WTC11 (cell line): ENCODE data around the gene GPX4. TPM values are rescaled to one million over a fixed set of nuclear protein-coding genes. Genes with fewer than 3 reads are reported as not detected.

Source experiments
- ATAC-seq: fragments of 200-7000 bp; cut with Tn5 transposase; 2 replicates; pipeline ENCODE4 v1.10.0; 2021; ENCODE audit warnings: mild to moderate bottlenecking, moderate library complexity
- CTCF ChIA-PET: fragments of 300-600 bp; sonication (Branson Sonifier 250); formaldehyde crosslinking; loops from one replicate; lab custom pipeline; 2021; ENCODE audit warnings: antibody characterized with exemption; lab: Charles Lee
- POLR2A ChIA-PET: fragments of 350-600 bp; sonication (Branson Sonifier 250); formaldehyde crosslinking; loops from one replicate; lab custom pipeline; 2021; ENCODE audit warnings: antibody characterized with exemption; lab: Charles Lee
- DNase-seq: peaks from one replicate; pipeline ENCODE4 v3.0.0; 2021; ENCODE audit warnings: low spot score
- H3K27ac Mint-ChIP-seq: 2 replicates; pipeline ENCODE4 v1.8.0; 2021; ENCODE audit warnings: mixed read lengths
- H3K27me3 Mint-ChIP-seq: 2 replicates; pipeline ENCODE4 v1.8.0; 2021; ENCODE audit warnings: low read depth, mild to moderate bottlenecking, moderate library complexity, mixed read lengths
- H3K36me3 Mint-ChIP-seq: 2 replicates; pipeline ENCODE4 v1.8.0; 2021; ENCODE audit warnings: mixed read lengths
- H3K4me1 Mint-ChIP-seq: 2 replicates; pipeline ENCODE4 v1.8.0; 2022; ENCODE audit warnings: mixed read lengths
- H3K4me3 Mint-ChIP-seq: 2 replicates; pipeline ENCODE4 v1.8.0; 2021; ENCODE audit warnings: mild to moderate bottlenecking, moderate library complexity, mixed read lengths
- H3K9me3 Mint-ChIP-seq: 2 replicates; pipeline ENCODE4 v1.8.0; 2021; ENCODE audit warnings: mixed read lengths
- ARID4B ChIP-seq: sonication (generic); formaldehyde crosslinking; IDR thresholded peaks from 2 replicates; pipeline ENCODE4 v1.8.0; 2023; ENCODE audit warnings: missing genetic modification reagents, mild to moderate bottlenecking, borderline replicate concordance
- E2F4 ChIP-seq: sonication (generic); formaldehyde crosslinking; IDR thresholded peaks from 2 replicates; pipeline ENCODE4 v1.8.1; 2022; ENCODE audit warnings: low read depth, mild to moderate bottlenecking, moderate library complexity, missing genetic modification reagents, borderline replicate concordance
- E2F5 ChIP-seq: sonication (generic); formaldehyde crosslinking; IDR thresholded peaks from 2 replicates; pipeline ENCODE4 v1.8.1; 2022; ENCODE audit warnings: mild to moderate bottlenecking, moderate library complexity, missing genetic modification reagents
- GABPB1 ChIP-seq: sonication (generic); formaldehyde crosslinking; IDR thresholded peaks from 2 replicates; pipeline ENCODE4 v1.8.1; 2023; ENCODE audit warnings: mild to moderate bottlenecking, missing genetic modification reagents
- KAT7 ChIP-seq: sonication (generic); formaldehyde crosslinking; IDR thresholded peaks from 2 replicates; pipeline ENCODE4 v1.8.1; 2023; ENCODE audit warnings: missing genetic modification reagents, mild to moderate bottlenecking, borderline replicate concordance
- MLX ChIP-seq: sonication (generic); formaldehyde crosslinking; IDR thresholded peaks from 2 replicates; pipeline ENCODE4 v1.8.1; 2023; ENCODE audit warnings: mild to moderate bottlenecking, missing genetic modification reagents, moderate library complexity
- MXD4 ChIP-seq: fragments of 250-450 bp; sonication (Bioruptor Pico); IDR thresholded peaks from 2 replicates; pipeline ENCODE4 v1.8.0; 2021; ENCODE audit warnings: mild to moderate bottlenecking, moderate library complexity, borderline replicate concordance
- NR3C1 ChIP-seq: sonication (generic); formaldehyde crosslinking; conservative IDR thresholded peaks from 2 replicates; pipeline ENCODE4 v1.8.1; 2023; ENCODE audit warnings: low read depth, mild to moderate bottlenecking, missing genetic modification reagents
- RELA ChIP-seq: sonication (generic); formaldehyde crosslinking; IDR thresholded peaks from 2 replicates; pipeline ENCODE4 v1.8.1; 2022; ENCODE audit warnings: missing genetic modification reagents, mild to moderate bottlenecking, borderline replicate concordance
- ZMAT4 ChIP-seq: fragments of 250-450 bp; sonication (Bioruptor Pico); IDR thresholded peaks from 2 replicates; pipeline ENCODE4 v1.9.0; 2021; ENCODE audit warnings: mild to moderate bottlenecking
- ZNF512 ChIP-seq: sonication (generic); formaldehyde crosslinking; IDR thresholded peaks from 2 replicates; pipeline ENCODE4 v1.8.1; 2022; ENCODE audit warnings: missing genetic modification reagents, borderline replicate concordance
- ZNF671 ChIP-seq: fragments of 250-450 bp; sonication (Bioruptor Pico); IDR thresholded peaks from 2 replicates; pipeline ENCODE4 v1.8.0; 2021; ENCODE audit warnings: mild to moderate bottlenecking
- total RNA-seq: library from RNA; stranded (reverse); gene quantifications from 3 replicates; pipeline ENCODE4 v1.2.3, GENCODE V29; 2021
- TF ChIP-seq, protein P1 (sequence below): sonication (generic); formaldehyde crosslinking; IDR thresholded peaks from 2 replicates; pipeline ENCODE4 v1.8.1; 2023; ENCODE audit warnings: mild to moderate bottlenecking, missing genetic modification reagents
- TF ChIP-seq, protein P2 (sequence below): sonication (generic); formaldehyde crosslinking; IDR thresholded peaks from 2 replicates; pipeline ENCODE4 v1.8.0; 2022; ENCODE audit warnings: mild to moderate bottlenecking, missing genetic modification reagents

The GPX4 gene
- total RNA-seq, 1 experiment from 2014 or later, result 363 TPM

DNA sequence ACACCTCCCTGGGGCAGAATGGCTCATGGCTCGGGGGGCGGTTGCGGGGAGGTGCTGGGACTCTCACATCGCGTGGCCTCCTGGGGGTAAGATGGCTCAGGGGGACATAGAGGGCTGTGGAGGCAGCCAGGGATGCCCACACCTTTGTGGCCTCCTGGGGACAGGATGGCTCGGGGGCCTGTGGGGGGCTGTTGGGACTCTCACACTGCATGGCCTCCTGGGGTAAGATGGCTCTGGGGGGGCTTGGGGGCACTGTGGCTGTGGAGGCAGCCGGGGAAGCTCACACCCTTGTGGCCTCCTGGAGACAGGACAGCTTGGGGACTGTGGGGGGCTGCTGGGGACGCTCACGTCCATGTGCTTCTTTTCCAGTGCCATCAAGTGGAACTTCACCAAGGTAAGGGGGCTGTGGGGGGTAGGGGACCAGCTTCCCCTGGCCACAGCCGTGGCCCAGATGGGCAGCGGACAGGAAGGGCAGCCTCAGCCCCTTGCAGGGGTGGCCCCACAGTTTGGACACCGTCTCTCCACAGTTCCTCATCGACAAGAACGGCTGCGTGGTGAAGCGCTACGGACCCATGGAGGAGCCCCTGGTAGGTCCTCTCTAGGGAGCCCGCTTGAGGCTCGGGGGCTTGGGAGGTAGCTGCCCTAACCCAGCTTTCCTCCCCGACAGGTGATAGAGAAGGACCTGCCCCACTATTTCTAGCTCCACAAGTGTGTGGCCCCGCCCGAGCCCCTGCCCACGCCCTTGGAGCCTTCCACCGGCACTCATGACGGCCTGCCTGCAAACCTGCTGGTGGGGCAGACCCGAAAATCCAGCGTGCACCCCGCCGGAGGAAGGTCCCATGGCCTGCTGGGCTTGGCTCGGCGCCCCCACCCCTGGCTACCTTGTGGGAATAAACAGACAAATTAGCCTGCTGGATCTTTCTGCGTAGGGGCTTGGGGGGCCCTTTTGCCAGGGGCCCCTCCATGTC, 2.4 kb downstream of the GPX4 start:
- no peak for TF ChIP-seq NR3C1
- no peak for TF ChIP-seq ZNF671 (CRISPR knock-in tag)
- no peak for TF ChIP-seq MXD4
- TF ChIP-seq, protein P1, sequence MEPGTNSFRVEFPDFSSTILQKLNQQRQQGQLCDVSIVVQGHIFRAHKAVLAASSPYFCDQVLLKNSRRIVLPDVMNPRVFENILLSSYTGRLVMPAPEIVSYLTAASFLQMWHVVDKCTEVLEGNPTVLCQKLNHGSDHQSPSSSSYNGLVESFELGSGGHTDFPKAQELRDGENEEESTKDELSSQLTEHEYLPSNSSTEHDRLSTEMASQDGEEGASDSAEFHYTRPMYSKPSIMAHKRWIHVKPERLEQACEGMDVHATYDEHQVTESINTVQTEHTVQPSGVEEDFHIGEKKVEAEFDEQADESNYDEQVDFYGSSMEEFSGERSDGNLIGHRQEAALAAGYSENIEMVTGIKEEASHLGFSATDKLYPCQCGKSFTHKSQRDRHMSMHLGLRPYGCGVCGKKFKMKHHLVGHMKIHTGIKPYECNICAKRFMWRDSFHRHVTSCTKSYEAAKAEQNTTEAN, result no peak
- TF ChIP-seq, protein P2, sequence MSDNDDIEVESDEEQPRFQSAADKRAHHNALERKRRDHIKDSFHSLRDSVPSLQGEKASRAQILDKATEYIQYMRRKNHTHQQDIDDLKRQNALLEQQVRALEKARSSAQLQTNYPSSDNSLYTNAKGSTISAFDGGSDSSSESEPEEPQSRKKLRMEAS (CRISPR knock-in tag), result no peak
- TF ChIP-seq E2F5 (CRISPR knock-in tag), result no peak
- no peak for TF ChIP-seq RELA (CRISPR knock-in tag)
- no peak for TF ChIP-seq MLX (CRISPR knock-in tag)
- no peak for TF ChIP-seq E2F4 (CRISPR knock-in tag)
- TF ChIP-seq KAT7 (CRISPR knock-in tag), result no peak
- no peak for TF ChIP-seq ARID4B
- TF ChIP-seq GABPB1 (CRISPR knock-in tag), result no peak
- no peak for TF ChIP-seq ZMAT4
- no peak for TF ChIP-seq ZNF512 (CRISPR knock-in tag)
- Mint-ChIP-seq H3K9me3 (no peaks in the 10 kb centered on the region), H3K4me1 (peaks cover 15% of the 10 kb centered on the region), H3K27ac (peak overlapping the region; percentile 84), H3K36me3 (no peaks in the 10 kb centered on the region), H3K4me3 (peak overlapping the region; percentile 45), H3K27me3 (no peaks in the 10 kb centered on the region)
- ATAC-seq, result no peak
- POLR2A ChIA-PET, result interaction anchor here (1.0 kb wide), 1 partner anchor 36 kb away, joined by 5 read pairs; no protein-coding TSS in a partner anchor
- no peak for DNase-seq
- CTCF ChIA-PET, result interaction anchor here (0.6 to 3.0 kb wide), 2 partner anchors 7 to 21 kb away, joined by 3 to 25 read pairs; no protein-coding TSS in a partner anchor
